LNCaP clone FGC (cell line): ENCODE data around the gene FRAS1.

Experiments used
- DNase-seq: peaks from one replicate; pipeline ENCODE4 v3.0.0-alpha.2; 2011; ENCODE audit warnings: low read depth
- H3K4me3 ChIP-seq: 2 replicates; pipeline ENCODE4 v1.5.1; 2011; ENCODE audit warnings: mild to moderate bottlenecking, low read depth, low read length, control low read depth
- TF ChIP-seq, protein P1 (sequence below): IDR thresholded peaks from 2 replicates; pipeline ENCODE4 v1.5.1; 2012; ENCODE audit warnings: mild to moderate bottlenecking; ENCODE audit not compliant: control insufficient read depth, insufficient read depth; ENCODE audit errors: extremely low read depth

FRAS1 gene

DNA sequence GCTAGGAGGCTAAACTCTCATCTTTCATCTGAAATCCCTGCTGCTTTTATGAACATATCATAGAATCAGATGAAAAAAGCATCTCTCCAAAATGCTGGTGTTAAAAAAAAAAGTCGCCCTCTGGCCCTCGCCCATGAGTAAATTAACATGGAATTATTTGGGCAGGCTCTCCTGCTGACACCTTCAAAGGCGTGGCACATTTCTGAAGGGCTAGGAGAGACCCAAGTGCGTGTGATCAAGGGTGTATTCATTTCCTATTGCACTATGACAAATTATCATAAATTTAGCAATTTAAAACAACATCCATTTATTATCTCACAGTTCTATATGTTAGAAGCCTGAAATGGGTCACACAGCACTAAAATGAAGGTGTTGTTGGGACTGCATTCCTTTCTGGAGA is 499.5 kb downstream of the FRAS1 start:
- H3K4me3 ChIP-seq, result no peak overlapping the region

DNA sequence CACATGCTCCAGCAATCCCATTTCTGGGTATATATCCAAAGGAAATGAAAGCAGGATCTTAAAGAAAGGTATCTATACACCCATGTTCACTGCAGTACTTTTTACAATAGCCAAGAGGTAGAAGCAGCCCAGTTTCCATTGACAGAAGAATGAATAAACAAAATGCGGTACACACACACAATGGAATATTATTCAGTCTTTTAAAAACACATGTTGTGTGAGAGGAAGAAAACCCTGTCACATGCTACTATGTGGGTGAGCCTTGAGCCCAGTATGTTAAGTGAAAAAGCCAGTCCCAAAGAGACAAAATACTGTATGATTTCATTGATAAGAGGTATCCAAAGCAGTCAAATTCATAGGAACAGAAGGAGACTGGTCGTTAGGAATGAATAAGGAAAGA is 500.7 kb downstream of the FRAS1 start:
- H3K4me3 ChIP-seq, result no peak overlapping the region
- DNase-seq, result no peak
- TF ChIP-seq, protein P1, sequence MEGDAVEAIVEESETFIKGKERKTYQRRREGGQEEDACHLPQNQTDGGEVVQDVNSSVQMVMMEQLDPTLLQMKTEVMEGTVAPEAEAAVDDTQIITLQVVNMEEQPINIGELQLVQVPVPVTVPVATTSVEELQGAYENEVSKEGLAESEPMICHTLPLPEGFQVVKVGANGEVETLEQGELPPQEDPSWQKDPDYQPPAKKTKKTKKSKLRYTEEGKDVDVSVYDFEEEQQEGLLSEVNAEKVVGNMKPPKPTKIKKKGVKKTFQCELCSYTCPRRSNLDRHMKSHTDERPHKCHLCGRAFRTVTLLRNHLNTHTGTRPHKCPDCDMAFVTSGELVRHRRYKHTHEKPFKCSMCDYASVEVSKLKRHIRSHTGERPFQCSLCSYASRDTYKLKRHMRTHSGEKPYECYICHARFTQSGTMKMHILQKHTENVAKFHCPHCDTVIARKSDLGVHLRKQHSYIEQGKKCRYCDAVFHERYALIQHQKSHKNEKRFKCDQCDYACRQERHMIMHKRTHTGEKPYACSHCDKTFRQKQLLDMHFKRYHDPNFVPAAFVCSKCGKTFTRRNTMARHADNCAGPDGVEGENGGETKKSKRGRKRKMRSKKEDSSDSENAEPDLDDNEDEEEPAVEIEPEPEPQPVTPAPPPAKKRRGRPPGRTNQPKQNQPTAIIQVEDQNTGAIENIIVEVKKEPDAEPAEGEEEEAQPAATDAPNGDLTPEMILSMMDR, result no peak

More for the DNA sequence above, 499.5 kb downstream of the FRAS1 start:
- TF ChIP-seq, protein P1, result no peak
- DNase-seq, result no peak

- H3K4me3 ChIP-seq, result no peak overlapping the region
- TF ChIP-seq, protein P1, result no peak
- DNase-seq, result no peak
Measured at GRCh38 chr4:78558410-78558809, 501.3 kb downstream of the FRAS1 start.

DNA sequence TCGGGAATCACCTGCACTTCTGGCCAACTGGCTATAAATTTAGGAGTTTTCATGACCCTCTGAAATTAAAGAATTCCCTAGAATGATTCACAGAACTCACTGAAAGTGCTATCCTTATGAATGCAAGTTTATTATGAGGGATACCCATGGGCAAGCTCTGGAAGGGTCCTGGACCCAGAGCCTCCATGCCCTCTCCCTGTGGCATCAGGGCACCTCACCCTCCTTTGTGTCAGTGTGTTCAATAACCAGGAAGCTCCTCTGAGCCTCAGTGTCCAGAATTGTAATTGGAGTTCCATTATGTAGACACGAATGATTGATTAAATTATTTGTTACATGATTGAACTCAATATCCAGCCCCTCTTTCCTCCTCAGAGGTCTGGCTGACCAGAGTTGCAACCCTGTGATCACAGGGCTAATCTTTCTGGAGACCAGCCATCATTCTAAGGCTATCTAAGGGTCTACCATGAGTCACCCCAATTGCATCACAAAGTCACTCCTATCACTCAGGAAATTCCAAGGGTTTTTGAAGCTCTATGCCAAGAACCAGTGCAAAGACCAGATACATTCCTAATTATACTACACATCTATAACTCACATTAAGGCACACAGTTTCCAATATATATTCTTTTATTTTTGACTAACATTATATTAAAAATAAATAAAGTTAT is 503.3 kb downstream of the FRAS1 start:
- H3K4me3 ChIP-seq, result no peak overlapping the region
- no peak for DNase-seq
- TF ChIP-seq, protein P1, result no peak

- DNase-seq, result peak; percentile 97
- TF ChIP-seq, protein P1, result no peak
- H3K4me3 ChIP-seq, result peak overlapping the region; percentile 24
Measured at GRCh38 chr4:78561677-78562076, 504.6 kb downstream of the FRAS1 start.

GRCh38 chr4:78562687-78563086 is 505.6 kb downstream of the FRAS1 start:
- TF ChIP-seq, protein P1, result no peak
- DNase-seq, result no peak
- peak overlapping the region; percentile 24 for H3K4me3 ChIP-seq

- no peak for DNase-seq
- TF ChIP-seq, protein P1, result no peak
Measured at GRCh38 chr4:78565971-78566372, 508.8 kb downstream of the FRAS1 start.

More at GRCh38 chr4:78565971-78566372, 508.8 kb downstream of the FRAS1 start:
- no peak overlapping the region for H3K4me3 ChIP-seq
